ENCODE data around the gene ZNF276.
"Not testable (repeated sequence)": the region's sequence is repeated elsewhere in the genome, so short reads cannot be mapped to it uniquely, and the experiment has no call there.

Gene ZNF276

GRCh38 chr16:89720813-89721545 is at the start of gene ZNF276, which contains the start of gene VPS9D1:
Gene ZNF276, plus strand, starts transcription at chr16:89721537. Its CDS starts 104 bp downstream, at chr16:89721641.
Gene VPS9D1, minus strand, starts transcription at chr16:89720898. Its CDS starts 37 bp downstream, at chr16:89720861.
- DNase-seq (ENCODE audit: low read depth): no peak

- DNase-seq (ENCODE audit: low read depth): not testable (repeated sequence)
Observed at GRCh38 chr16:89671565-89671964, 49.8 kb upstream of the ZNF276 start.

GRCh38 chr16:89672177-89672941 is 49.0 kb upstream of the ZNF276 start:
- DNase-seq (ENCODE audit: low read depth): no peak

GRCh38 chr16:89678258-89678657 is 43.1 kb upstream of the ZNF276 start:
- DNase-seq (ENCODE audit: low read depth): no peak

- no peak for DNase-seq (ENCODE audit: low read depth)
Observed at GRCh38 chr16:89685916-89686315, 35.4 kb upstream of the ZNF276 start.

- peak; percentile 65 for DNase-seq (ENCODE audit: low read depth)
Observed at GRCh38 chr16:89686520-89687091, 34.7 kb upstream of the ZNF276 start, which contains the start of gene CDK10. Gene CDK10, plus strand, starts transcription at chr16:89686689. Its CDS starts 22 bp downstream, at chr16:89686711.

- DNase-seq (ENCODE audit: low read depth): no peak
Observed at GRCh38 chr16:89687092-89687940, 34.0 kb upstream of the ZNF276 start.

GRCh38 chr16:89688395-89688794 is 32.9 kb upstream of the ZNF276 start:
- DNase-seq (ENCODE audit: low read depth): no peak

- no peak for DNase-seq (ENCODE audit: low read depth)
Observed at GRCh38 chr16:89689142-89689541, 32.2 kb upstream of the ZNF276 start.

- not testable (repeated sequence) for DNase-seq (ENCODE audit: low read depth)
Observed at GRCh38 chr16:89689621-89690020, 31.7 kb upstream of the ZNF276 start.

- DNase-seq (ENCODE audit: low read depth): no peak
Observed at GRCh38 chr16:89690392-89690901, 30.9 kb upstream of the ZNF276 start.

GRCh38 chr16:89691231-89691985 is 29.9 kb upstream of the ZNF276 start:
- DNase-seq (ENCODE audit: low read depth): no peak

- no peak for DNase-seq (ENCODE audit: low read depth)
Observed at GRCh38 chr16:89691986-89692569, 29.3 kb upstream of the ZNF276 start.

GRCh38 chr16:89693289-89693731 is 28.0 kb upstream of the ZNF276 start:
- no peak for DNase-seq (ENCODE audit: low read depth)

- no peak for DNase-seq (ENCODE audit: low read depth)
Observed at GRCh38 chr16:89693931-89694783, 27.2 kb upstream of the ZNF276 start.

GRCh38 chr16:89694784-89695085 is 26.6 kb upstream of the ZNF276 start:
- not testable (repeated sequence) for DNase-seq (ENCODE audit: low read depth)

GRCh38 chr16:89695086-89695874 is 26.1 kb upstream of the ZNF276 start:
- DNase-seq (ENCODE audit: low read depth): no peak

GRCh38 chr16:89695875-89696669 is 25.3 kb upstream of the ZNF276 start:
- DNase-seq (ENCODE audit: low read depth): no peak
